IMR-90 (cell line): ENCODE results near the gene KCNQ5.

Experiments
- BHLHE40 ChIP-seq: fragments of 150-350 bp; IDR thresholded peaks from 2 replicates; pipeline ENCODE4 v1.6.1; 2016; ENCODE audit warnings: mild to moderate bottlenecking, low read depth, low read length
- CEBPB ChIP-seq: IDR thresholded peaks from 2 replicates; pipeline ENCODE4 v1.6.1; 2012; ENCODE audit warnings: low read depth, low read length, improper control_type of control experiment
- CHD1 ChIP-seq: IDR thresholded peaks from 2 replicates; pipeline ENCODE4 v1.6.1; 2012; ENCODE audit warnings: low read depth, low read length, improper control_type of control experiment
- FOS ChIP-seq: fragments of 150-350 bp; IDR thresholded peaks from 2 replicates; pipeline ENCODE4 v1.6.1; 2016; ENCODE audit warnings: low read depth, low read length
- MAFK ChIP-seq: IDR thresholded peaks from 2 replicates; pipeline ENCODE4 v1.6.1; 2012; ENCODE audit warnings: low read depth, low read length, improper control_type of control experiment
- MAZ ChIP-seq: IDR thresholded peaks from 2 replicates; pipeline ENCODE4 v1.6.1; 2012; ENCODE audit warnings: low read depth, mild to moderate bottlenecking, low read length, improper control_type of control experiment, moderate library complexity, borderline replicate concordance
- MXI1 ChIP-seq: IDR thresholded peaks from 2 replicates; pipeline ENCODE4 v1.6.1; 2012; ENCODE audit warnings: low read depth, mild to moderate bottlenecking, low read length, moderate library complexity, borderline replicate concordance
- POLR2A ChIP-seq: IDR thresholded peaks from 2 replicates; pipeline ENCODE4 v1.6.1; 2012; ENCODE audit warnings: mild to moderate bottlenecking, low read depth, low read length
- RAD21 ChIP-seq: IDR thresholded peaks from 2 replicates; pipeline ENCODE4 v1.6.1; 2012; ENCODE audit warnings: low read length, improper control_type of control experiment
- RCOR1 ChIP-seq: IDR thresholded peaks from 2 replicates; pipeline ENCODE4 v1.6.1; 2012; ENCODE audit warnings: mild to moderate bottlenecking, low read length, improper control_type of control experiment; ENCODE audit not compliant: insufficient replicate concordance
- SMC3 ChIP-seq: fragments of 150-350 bp; IDR thresholded peaks from 2 replicates; pipeline ENCODE4 v1.6.1; 2016; ENCODE audit warnings: low read depth, mild to moderate bottlenecking, antibody characterized with exemption, low read length, moderate library complexity
- USF2 ChIP-seq: fragments of 150-350 bp; IDR thresholded peaks from 2 replicates; pipeline ENCODE4 v1.6.1; 2017; ENCODE audit warnings: mild to moderate bottlenecking, antibody characterized with exemption, low read length, low read depth
- TF ChIP-seq, protein P1 (sequence below): conservative IDR thresholded peaks from 2 replicates; pipeline ENCODE4 v1.5.1; 2012; ENCODE audit warnings: mild to moderate bottlenecking, low read depth, low read length, improper control_type of control experiment

DNA sequence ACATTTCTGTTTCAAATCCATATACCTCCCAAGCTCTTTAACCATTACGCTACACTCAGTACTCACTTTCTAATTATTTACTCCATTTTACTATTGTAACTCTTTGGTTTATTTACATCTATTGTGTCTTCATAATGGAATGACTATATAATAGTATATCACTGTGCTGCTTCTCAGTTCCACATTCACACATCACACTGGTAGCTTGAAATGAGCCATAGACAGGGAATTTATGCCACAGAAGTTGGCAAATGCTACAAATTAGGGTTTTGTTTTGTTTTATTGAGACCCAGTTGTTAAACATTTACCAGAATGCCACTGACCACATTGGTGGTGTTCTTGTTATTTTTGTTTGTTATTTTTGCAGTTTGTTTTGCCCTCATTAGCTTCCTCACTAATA is 213.9 kb downstream of the KCNQ5 start:
- TF ChIP-seq, protein P1, sequence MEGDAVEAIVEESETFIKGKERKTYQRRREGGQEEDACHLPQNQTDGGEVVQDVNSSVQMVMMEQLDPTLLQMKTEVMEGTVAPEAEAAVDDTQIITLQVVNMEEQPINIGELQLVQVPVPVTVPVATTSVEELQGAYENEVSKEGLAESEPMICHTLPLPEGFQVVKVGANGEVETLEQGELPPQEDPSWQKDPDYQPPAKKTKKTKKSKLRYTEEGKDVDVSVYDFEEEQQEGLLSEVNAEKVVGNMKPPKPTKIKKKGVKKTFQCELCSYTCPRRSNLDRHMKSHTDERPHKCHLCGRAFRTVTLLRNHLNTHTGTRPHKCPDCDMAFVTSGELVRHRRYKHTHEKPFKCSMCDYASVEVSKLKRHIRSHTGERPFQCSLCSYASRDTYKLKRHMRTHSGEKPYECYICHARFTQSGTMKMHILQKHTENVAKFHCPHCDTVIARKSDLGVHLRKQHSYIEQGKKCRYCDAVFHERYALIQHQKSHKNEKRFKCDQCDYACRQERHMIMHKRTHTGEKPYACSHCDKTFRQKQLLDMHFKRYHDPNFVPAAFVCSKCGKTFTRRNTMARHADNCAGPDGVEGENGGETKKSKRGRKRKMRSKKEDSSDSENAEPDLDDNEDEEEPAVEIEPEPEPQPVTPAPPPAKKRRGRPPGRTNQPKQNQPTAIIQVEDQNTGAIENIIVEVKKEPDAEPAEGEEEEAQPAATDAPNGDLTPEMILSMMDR = no peak
- no peak for TF ChIP-seq RCOR1
- TF ChIP-seq RAD21 = no peak
- TF ChIP-seq MXI1 = no peak
- TF ChIP-seq POLR2A = no peak
- no peak for TF ChIP-seq MAZ
- TF ChIP-seq CHD1 = no peak
- TF ChIP-seq FOS = no peak
- TF ChIP-seq USF2 = no peak
- no peak for TF ChIP-seq CEBPB
- no peak for TF ChIP-seq SMC3
- TF ChIP-seq MAFK = no peak
- no peak for TF ChIP-seq BHLHE40
